HG03457 (cell line): ENCODE measurements around the gene TENT5C.

Experiments used
- ATAC-seq: cut with Tn5 transposase; IDR thresholded peaks from one replicate; pipeline ENCODE4 v1.9.1; 2021; ENCODE audit warnings: moderate number of reproducible peaks; ENCODE audit not compliant: unreplicated experiment

The TENT5C gene

DNA sequence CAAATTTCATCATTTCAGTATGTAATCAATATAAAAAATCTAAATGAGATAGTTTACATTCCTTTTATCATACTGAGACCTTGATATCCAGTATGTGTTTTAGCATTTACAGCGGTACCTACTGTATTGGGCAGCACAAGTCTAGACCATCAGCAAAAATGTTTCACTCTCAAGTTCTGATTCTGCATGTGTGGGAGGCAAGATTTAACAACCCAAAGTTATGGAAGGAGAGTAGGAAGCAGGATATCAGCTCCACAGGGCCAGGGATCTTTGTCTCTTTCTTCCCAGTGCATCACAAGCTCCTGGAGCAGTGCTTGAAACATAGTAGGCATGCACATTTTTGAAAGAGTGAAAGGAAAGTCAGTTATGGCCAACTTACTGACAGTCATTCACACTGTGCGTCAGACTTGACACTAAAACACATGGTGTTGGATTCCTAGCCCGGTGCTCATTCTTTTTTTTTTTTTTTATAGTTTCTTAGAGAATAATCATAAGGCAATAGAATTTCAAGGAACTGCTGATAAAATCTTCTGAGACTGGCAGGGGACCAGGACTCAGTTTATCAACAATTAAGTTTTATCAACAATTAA is 6.1 kb downstream of the TENT5C start:
- no peak for ATAC-seq

DNA sequence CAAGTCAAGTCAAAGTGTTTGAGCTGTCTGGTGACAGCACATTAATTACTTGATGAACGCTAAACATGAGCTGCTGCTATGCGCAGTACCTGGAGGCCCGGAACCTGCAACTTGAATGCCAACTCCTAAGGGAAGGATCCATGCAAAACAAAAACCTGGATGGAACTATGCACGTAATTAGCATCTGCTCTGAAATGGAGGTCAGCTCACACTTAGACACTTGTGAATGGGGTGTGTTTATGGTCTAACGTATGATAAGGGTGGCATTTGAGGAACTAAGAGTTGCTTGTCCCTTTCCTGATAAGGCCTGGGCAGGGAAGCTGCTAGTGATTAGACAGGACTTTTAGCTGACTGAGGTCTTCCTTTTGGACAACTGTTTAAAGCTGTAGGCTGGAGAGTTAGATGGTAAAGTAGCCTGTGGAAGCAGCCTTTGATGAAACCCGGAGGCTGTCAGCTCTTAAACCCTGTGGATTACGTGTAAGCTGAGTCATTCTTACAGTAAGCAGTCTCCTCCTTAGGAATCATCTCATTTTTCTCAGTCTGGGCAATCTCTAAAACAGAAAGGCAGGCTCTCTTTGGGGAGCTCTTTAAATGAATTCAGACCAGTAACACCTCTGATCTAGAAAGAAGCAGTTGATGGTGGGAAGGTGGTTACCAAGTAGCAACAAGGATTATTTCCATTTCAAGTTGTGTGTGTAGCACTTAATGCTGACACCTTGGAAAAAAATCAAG is 6.8 kb downstream of the TENT5C start:
- no peak for ATAC-seq

DNA sequence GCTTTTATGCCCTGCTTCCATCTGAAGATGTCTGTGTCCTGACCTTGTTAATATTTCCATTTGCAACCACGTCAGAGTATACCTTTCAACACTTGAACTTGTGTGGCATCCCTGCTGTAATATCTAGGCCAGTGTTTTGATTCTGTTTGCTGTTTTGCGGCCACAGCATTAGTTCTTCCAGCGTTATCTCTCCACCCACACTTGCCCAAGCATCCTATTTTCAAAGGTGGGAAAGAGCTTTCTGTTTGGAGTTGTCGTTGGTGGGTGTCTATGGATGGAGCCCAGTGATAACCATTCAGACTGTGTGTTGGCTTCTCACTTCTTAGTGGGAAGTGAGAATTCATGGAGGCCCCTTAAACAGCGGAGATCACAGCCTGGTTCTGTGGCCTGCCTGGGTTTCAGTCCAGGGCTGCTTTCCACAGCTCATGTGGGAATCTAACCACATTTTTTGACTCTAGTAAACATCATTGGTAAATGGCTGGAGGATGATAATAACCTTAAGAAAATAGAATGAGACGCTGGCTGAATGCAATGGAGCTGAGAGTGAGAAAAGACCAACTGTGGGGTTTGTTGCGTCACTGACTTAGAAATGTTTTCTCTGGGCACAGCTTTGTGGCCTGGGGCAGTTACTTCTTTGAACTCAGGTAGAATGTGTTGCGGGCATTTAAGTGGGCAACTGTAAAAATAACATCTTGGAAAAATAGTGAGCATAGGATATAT is 7.6 kb downstream of the TENT5C start:
- ATAC-seq, result no peak

DNA sequence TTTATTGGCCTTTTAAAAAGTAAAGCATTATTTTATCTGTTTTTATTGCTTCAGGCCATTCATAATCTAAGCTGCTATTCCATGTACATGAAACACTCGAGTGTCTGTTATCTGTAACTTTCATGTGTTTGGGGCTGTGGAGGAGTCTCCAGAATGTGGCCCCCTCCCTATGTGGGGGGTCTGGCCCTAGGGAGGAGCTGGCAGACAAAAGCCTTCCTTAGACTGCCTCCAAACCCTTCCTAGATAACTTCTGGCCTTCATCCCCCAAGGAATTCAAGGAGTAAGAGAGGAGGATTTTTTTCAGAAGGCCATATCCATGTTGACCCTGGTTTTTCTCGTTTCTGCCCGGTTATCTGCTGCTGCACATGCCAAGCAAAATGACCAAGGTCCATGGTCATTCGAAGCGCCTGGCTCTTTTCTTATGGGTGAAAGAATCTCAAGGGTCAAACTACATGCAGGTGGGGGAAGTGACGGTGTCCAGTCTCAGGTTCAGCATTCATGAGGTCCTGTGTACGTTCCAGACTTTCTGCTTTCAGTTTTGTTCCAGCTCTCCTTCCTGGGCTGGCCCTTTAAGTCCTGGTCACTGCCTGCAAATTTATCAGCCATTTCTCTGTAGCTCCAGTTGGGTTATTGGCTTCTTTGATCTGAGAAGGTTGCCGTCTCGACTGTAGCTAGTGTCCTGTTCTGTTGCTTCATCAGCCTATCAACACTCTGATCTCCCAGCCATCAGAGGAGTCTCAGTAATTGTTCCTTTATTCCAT is 8.3 kb downstream of the TENT5C start:
- no peak for ATAC-seq

DNA sequence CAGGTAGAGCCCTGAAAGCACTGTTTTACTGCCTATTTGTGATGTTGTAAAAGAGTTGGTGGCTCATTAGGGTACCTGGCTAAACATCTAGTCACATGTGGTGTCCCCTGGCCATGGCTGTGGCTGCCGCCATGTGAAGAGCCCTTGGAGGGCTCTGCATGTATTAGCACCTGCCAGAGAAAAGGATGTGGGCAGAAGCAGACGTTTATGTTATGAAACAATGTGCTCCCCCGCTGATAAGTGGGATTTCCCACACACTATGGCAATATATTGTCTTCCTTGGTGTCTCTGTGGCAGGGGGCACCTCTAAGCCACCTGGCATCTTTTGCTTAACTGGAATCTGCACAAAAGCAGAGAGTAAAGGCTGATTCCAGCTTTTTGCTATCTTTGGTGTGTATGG is 9.6 kb downstream of the TENT5C start:
- no peak for ATAC-seq

DNA sequence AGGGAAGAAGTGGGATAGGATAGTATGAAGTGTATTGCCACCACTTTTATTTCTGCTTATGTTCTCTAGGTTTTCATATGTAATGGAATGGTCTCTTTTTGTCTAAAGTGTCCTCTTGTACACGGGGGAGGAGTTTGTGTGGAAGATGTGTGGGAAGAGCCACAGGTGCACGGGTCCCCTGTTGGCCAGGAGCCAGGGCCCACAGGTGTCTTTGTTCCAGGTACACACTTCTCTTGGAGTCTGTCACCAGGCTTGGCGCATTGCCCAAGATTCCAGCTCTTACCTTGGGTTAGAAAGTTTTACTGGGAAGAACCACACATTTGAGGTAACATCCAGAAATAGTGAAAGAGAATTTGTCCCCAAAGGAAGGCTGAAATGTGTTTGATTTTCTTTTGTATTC is 10.5 kb downstream of the TENT5C start:
- no peak for ATAC-seq

DNA sequence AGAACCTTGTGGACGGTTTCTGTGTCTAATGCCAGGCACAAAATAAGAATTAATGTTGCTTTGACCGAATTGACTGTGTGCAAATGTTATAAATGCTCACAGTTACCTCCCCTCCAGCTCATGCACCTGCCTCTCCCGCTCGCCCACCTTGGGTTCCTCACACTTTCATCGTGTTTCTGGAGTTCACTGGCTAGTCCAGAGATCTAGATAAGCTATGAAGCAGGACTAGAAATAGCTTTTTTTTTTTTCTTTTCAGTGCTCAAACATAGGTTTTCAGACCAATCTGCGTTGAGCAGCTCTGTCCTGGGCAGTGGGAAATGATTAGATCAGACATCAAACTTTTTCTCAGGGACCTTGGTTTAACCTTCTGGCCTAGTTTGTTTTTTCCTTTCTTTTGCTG is 11.1 kb downstream of the TENT5C start:
- no peak for ATAC-seq

DNA sequence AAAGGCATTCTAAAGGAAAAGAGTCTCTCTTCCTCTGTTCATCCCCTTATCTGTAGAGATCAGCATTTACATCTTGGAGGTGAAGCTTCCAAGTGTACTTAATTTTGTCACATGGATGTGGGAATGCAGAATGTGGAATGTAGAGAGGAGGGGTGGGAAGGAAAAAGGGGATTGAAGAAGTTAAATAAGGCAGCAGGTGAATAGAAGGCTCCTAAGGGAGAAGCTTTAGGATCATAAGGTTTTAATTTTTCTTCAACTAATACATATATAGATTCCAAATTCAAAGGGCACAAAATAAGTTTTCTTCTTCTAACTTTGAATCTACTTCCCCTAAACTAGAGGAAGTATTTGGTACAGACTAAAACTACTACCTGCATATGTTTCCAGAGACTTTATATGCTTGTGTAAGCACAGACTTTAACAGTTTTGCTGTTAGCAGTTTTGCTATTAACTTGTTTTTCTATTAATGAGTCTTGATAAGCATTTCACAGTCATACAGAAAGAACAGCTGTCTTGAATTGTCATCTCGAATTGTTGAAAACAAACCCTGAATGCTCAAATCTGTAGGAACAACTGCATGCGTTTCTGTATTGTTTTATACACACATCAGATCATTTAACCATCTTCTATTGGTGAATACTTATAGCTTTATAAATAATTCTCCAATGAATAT is 12.7 kb downstream of the TENT5C start:
- no peak for ATAC-seq

DNA sequence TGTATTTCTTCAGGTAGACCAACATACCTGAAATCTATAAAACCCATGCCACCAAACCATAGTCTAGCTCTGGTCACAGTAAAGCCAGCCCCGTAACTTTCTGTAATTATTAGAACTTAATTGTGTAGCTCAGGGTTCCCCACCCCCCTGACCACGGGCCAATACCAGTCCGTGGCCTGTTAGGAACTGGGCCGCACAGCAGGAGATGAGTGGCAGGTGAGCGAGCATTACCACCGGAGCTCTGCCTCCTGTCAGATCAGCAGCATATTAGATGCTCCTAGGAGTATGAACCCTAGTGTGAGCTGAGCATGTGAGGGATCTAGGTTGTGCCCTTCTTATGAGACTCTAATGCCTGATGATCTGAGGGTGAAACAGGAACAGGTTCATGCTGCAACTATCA is 14.6 kb downstream of the TENT5C start:
- ATAC-seq, result no peak

DNA sequence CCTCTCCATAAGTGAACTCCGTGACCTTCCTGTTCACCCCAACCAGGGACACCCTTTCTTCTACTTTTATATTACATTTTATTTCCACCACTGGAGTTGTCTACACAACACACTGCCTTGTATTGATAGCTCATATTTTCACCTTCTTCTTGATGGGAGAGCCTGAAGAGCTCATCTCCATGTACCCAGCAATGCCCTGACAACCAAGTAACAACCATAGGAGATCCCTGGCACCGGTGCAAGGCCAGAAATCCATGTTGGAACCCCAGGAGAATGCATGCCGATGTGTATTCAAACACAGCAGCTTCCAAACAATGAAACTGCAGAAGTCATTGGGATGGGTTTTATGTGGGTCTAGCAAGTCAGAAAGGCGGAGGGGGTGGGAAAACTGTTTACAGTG is 15.5 kb downstream of the TENT5C start:
- ATAC-seq, result no peak

DNA sequence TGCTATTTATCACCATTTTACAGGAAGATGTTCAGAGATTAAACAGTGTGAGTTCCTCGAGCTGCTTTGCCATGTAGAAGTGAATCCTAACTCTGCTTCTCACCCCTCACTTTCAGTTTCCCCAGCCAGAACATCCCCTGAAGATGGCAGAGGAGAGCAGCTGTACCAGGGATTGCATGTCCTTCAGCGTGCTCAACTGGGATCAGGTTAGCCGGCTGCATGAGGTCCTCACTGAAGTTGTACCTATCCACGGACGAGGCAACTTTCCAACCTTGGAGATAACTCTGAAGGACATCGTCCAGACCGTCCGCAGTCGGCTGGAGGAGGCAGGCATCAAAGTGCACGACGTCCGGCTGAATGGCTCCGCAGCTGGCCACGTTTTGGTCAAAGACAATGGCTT is 16.9 kb downstream of the TENT5C start:
- ATAC-seq, result no peak

DNA sequence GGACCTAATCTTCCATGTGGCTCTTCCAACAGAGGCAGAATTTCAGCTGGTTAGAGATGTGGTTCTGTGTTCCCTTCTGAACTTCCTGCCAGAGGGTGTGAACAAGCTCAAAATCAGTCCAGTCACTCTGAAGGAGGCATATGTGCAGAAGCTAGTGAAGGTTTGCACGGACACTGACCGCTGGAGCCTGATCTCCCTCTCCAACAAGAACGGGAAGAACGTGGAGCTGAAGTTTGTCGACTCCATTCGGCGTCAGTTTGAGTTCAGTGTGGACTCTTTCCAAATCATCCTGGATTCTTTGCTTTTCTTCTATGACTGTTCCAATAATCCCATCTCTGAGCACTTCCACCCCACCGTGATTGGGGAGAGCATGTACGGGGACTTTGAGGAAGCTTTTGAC is 17.3 kb downstream of the TENT5C start:
- no peak for ATAC-seq

DNA sequence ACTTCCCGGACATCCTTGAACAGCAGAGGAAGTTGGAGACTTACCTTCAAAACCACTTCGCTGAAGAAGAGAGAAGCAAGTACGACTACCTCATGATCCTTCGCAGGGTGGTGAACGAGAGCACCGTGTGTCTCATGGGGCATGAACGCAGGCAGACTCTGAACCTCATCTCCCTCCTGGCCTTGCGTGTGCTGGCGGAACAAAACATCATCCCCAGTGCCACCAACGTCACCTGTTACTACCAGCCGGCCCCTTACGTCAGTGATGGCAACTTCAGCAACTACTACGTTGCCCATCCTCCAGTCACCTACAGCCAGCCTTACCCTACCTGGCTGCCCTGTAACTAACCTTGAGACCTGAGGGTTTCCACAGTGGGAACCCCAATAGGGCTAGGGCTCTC is 17.9 kb downstream of the TENT5C start:
- ATAC-seq, result no peak

DNA sequence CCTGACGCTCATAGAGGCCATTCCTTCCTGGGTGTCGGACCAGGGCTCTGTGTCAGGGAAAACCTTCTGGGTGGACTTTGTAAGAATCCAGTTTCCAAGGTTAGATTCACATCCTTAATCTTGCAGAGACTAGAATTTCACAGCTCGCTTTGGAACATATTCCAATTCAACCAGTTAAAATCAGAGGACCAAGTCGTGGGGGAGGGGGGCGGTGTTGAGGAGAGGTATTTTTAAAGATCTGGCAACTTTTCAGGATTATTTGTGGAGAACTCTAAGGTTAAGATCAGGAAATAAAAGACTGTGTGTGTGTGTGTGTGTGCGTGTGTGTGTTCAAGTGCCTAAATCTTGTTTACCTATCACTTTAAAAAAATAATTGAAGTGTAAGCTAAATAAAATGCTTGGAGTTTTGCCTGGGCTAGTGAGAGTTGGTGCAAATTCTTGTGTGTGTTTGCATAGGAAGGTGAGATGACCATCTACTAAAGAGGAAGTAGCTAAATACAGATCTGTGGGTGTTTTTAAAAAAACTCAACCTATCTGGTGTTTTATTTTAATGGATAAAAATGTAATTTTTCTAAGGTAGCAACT is 21.8 kb downstream of the TENT5C start:
- ATAC-seq, result no peak

DNA sequence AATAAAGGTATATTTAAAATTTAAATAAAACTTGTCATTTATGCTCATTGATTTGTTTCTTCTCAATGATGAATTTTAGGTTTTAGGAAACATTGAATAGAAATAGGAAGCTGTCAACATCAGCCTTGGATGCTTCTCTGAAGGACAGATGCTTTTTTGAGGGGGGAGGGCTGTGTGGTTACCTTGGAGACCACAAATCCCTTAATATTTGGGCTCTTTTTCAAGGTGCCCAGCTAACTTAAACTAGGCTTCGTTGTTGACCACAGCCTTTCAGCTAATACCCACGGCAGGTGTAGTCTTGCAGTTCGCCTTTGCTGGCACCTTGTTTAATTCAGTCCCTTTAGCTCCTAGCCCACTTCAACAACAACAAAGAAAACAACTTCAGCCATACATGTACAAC is 22.5 kb downstream of the TENT5C start:
- no peak for ATAC-seq

DNA sequence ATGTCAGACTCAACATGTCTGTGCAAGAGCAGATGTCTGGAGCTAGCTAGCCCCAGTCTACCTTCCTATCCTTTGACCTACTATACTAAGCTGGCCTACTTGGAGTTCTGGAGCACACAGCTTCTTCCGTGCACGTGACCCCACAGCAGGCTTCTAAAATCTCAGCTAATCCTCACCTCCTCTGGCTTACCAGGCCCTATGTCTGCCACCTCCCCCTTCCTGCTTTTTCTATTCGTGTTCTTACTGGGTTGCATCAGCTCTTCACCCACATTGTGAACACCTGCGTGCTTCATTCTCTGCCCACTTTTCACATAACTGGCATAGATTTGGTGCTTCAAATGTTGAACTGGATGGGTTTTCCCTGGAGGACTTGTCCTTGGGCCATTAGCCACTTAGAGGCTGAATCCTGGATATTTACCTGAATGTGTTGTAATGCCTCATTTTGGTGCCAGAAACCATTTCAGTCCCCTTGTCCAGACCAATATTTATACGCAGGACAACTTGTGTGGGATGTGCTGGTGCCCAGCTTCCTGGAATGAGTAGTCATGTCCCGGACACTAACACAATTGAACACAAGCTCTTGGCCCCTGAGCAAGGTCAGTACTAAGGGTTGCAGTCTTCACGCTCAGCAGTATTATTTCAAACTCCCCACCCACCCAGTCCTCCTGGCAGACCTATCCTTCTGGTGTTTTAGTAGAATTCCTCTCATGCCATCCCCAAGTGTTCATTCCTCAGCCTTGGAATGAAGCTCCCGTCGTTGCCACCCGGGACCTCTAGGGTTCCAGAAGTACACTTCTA is 24.0 kb downstream of the TENT5C start:
- ATAC-seq, result no peak

DNA sequence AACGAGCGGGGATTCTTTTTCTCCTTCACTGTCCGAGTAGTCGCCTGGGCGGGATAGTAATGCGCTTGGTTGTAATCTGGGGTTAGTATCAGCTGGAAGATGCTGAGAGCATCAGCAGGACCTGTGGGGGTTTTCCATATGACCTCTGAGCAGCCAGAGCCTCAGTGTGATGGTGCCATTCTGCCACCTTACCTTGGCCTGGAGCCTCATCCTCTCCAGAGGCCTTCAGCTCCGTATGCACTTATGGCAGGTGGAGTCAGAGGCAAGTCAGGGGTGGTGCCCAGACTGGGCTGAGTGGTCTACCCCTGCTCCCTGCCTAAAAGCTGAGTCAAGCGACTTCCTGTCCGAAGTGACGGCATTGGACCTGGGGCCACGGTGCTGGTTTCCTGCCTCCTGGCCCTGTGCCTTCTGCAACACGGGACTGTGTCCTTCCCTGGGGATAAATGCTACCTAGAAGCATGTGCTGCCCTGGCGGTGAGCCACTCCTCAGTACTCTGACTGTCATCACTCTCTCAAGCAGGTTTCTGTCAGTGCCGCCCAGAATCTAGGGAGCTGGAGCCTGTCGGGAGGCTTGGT is 24.7 kb downstream of the TENT5C start:
- ATAC-seq, result no peak

DNA sequence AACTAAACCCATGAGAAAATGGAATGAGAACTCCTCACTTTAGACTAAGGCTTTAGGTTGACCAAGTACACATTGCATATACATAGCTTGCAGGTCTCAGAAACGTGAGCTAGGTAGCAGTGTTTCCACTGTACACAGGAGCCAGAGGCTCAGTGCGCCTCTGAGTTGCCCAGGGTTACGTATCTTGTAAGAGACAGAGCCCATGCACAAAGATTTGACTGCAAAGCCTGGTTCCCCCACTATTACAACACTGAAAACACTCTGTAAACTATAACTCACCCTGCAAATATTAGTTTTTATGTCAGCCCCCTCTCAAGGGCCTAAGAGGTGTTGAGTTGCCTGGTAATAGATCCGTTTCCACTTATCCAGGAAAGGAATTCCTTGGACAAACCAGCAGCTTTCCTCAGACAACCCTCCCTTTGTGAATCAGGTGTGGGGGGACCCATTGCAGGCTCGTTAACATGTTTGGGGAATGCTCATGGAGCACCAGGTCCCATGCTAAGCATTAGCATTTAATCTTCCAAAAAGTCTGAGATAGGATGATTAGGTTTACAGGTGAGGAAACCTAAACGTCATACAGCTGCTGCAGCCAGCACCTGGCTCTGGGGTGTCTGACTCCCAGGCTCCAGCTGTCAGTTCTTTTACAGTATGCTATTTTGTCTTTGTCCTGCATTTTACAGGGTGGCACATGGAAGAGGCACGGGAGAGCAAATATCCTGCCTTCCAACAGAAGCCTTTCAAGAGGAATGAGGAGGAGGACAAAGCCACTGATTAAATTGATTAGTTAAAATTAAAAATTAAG is 25.7 kb downstream of the TENT5C start:
- no peak for ATAC-seq
